Activated naive CD4-positive, alpha-beta T cell treated with anti-CD3 and anti-CD28 coated beads, Interleukin-2, amount 10 ng/mL, durations not matched to agents 7 days and 5 days (primary cell): ENCODE data around the gene SLC29A4.
"Not testable (repeated sequence)": the region's sequence is repeated elsewhere in the genome, so short reads cannot be mapped to it uniquely, and the experiment has no call there.

Source experiments
- CTCF ChIA-PET: fragments of 350-600 bp; sonication (Branson Sonifier 250); formaldehyde crosslinking; loops from one replicate; lab custom pipeline; 2021; ENCODE audit warnings: antibody characterized with exemption; lab: Charles Lee
- DNase-seq: peaks from one replicate; pipeline ENCODE4 v3.0.0-alpha.2; 2020
- H3K27ac Mint-ChIP-seq: one replicate; pipeline ENCODE4 v1.8.0; 2021; ENCODE audit warnings: mild to moderate bottlenecking, moderate library complexity, mixed read lengths
- H3K27me3 Mint-ChIP-seq: one replicate; pipeline ENCODE4 v1.8.0; 2021; ENCODE audit warnings: mild to moderate bottlenecking, mixed read lengths
- H3K36me3 Mint-ChIP-seq: one replicate; pipeline ENCODE4 v1.8.0; 2021; ENCODE audit warnings: mixed read lengths
- H3K4me1 Mint-ChIP-seq: one replicate; pipeline ENCODE4 v1.8.0; 2021; ENCODE audit warnings: mixed read lengths
- H3K4me3 Mint-ChIP-seq: one replicate; pipeline ENCODE4 v1.8.0; 2021; ENCODE audit warnings: mild to moderate bottlenecking, moderate library complexity, mixed read lengths
- H3K9me3 Mint-ChIP-seq: one replicate; pipeline ENCODE4 v1.8.0; 2021; ENCODE audit warnings: mixed read lengths

The SLC29A4 gene

DNA sequence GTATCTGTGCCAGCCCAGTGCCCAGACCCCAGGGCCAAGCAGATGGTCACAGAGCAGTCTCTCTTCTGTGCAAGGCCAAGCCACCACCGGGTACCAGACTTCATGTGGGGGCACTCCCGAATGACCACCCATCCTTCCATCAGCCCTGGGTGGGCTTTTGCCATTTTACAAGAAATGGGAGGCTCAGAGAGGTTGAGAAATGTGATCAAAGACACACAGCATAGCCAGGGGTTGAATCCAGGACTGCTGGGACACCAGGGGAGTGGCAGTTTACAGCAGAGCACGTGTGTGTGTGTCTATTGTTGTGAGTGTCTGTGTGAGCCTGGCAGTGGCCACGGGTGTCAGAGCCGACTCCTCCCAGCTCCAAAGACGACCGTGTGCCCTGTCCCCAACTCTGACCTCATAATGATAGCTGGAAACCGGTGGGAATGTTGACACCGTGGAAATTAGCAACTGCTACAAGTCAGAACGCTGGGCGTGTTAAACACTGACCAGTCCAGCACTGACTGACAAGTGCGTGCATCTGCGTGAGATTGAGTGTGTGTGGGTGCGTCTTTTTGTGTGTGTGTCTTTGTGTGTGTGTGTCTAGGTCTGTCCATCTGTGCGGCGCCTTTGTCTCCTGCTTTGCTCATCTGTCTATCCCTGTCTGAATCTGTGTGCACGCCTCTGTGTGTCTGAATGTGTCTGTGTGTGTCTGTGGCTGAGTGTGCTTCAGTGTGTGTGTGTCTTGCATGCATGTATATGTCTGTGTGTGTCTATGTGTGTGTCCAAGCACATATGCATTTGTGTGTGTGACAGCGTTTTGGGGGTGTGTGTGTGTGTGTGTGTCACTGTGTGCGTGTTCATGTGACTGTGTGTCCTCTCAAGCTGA, 17.2 kb upstream of the SLC29A4 start:
- Mint-ChIP-seq H3K27ac (no peak overlapping the region), H3K4me1 (no peaks in the 10 kb centered on the region), H3K36me3 (no peaks in the 10 kb centered on the region), H3K9me3 (no peaks in the 10 kb centered on the region), H3K27me3 (peaks cover 10% of the 10 kb centered on the region), H3K4me3 (no peak overlapping the region)
- CTCF ChIA-PET, result no interaction called here
- DNase-seq, result no peak

GRCh38 chr7:5266191-5267028, 16.3 kb upstream of the SLC29A4 start:
- H3K9me3 Mint-ChIP-seq, result no peaks in the 10 kb centered on the region
- CTCF ChIA-PET, result no interaction called here
- DNase-seq, result no peak
- H3K27me3 Mint-ChIP-seq, result peaks cover 18% of the 10 kb centered on the region
- no peaks in the 10 kb centered on the region for H3K36me3 Mint-ChIP-seq
- no peak overlapping the region for H3K27ac Mint-ChIP-seq
- H3K4me3 Mint-ChIP-seq, result no peak overlapping the region
- no peaks in the 10 kb centered on the region for H3K4me1 Mint-ChIP-seq

GRCh38 chr7:5267829-5268228, 14.9 kb upstream of the SLC29A4 start:
- not testable (repeated sequence) for DNase-seq, H3K27ac Mint-ChIP-seq, H3K36me3 Mint-ChIP-seq, H3K4me3 Mint-ChIP-seq, H3K4me1 Mint-ChIP-seq, H3K9me3 Mint-ChIP-seq
- peaks cover 27% of the 10 kb centered on the region for H3K27me3 Mint-ChIP-seq
- CTCF ChIA-PET, result interaction anchor here (0.7 kb wide), 1 partner anchor 1083 kb away, joined by 3 read pairs; no protein-coding TSS in a partner anchor

DNA sequence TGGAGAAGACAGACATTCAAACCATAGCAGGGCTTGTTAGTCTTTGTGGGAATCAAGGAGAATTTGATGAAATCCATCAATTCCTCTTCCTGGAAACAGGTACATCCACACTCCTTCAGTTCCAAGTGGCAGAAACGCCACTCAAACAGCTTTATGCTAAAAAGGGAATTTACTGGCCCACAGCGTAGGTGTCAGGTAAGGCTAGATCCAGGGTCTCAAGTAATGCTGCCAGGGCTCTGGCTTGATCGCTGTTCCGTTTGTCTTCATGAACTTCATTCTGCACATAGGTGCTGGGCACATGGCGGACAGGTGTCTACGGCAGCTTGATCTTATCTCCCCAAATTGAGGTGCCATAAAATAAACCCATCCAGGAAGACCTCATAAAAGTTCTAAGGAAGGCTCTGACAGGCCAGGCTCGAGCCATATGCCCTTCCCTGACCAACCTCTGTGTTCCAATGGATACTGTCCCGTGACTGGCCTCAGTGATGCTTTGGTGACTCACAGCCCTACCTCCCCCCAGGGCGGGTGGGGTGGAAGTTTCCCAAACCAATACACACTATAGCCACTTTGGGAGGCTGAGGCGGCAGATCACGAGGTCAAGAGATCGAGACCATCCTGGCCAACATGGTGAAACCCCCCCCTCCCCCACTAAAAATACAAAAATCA, 12.6 kb upstream of the SLC29A4 start:
- peaks cover 42% of the 10 kb centered on the region for H3K27me3 Mint-ChIP-seq
- DNase-seq, H3K36me3 Mint-ChIP-seq, H3K9me3 Mint-ChIP-seq, CTCF ChIA-PET, H3K27ac Mint-ChIP-seq, H3K4me3 Mint-ChIP-seq, H3K4me1 Mint-ChIP-seq: not testable (repeated sequence)

DNA sequence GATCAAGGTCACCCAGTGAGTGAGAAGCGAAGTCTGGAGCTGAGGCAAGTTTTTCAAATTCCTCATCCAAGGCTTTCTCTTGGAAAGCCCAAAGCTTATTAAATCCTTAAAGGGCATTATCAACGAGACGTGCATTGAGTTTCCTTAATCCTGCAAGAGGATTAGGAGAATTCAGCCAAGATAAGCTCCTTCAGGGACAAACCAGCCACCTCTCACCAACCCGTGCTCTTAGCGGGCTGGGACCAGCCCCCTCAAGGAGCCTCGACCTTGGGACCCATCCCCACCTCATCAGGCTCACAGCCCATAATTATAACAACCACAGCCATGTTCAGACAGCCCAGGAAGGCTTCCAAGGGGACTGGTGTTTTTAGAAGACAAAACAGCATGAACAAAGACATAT, 12.0 kb upstream of the SLC29A4 start:
- Mint-ChIP-seq H3K9me3 (no peaks in the 10 kb centered on the region), H3K27me3 (peaks cover 42% of the 10 kb centered on the region), H3K4me1 (no peaks in the 10 kb centered on the region), H3K36me3 (no peaks in the 10 kb centered on the region), H3K27ac (no peak overlapping the region), H3K4me3 (no peak overlapping the region)
- no peak for DNase-seq
- CTCF ChIA-PET, result no interaction called here

DNA sequence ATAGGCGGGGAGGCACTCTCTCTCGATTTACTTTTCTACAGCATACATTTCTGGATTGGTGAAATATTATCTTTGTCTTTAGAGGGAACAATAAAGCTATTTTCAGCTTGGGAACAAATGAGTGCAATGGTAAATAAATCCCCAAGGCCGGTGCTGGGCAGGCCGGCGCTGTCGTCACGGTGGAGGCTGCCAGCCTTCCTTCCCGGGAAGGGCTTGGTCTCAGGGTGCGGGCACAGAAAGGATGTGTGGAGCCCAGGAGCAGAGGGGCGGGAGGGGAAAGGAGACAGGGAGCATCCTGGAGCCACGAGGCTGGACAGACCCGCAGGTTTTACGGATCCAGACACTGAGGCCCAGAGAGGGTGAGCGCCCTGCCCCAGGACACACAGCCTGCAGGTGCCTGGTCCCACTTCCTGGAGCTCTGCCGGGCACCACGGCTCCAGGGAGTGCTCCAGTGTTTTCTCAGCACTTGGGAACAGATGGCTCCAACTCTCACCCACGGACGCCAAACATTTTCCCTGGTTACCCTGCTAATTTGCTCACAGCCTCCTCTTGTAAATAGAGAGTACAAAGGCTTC, 8.8 kb upstream of the SLC29A4 start:
- H3K4me3 Mint-ChIP-seq, H3K36me3 Mint-ChIP-seq, H3K9me3 Mint-ChIP-seq, DNase-seq, H3K4me1 Mint-ChIP-seq, CTCF ChIA-PET, H3K27ac Mint-ChIP-seq: not testable (repeated sequence)
- peaks cover 43% of the 10 kb centered on the region for H3K27me3 Mint-ChIP-seq

GRCh38 chr7:5274441-5274840, 8.3 kb upstream of the SLC29A4 start:
- H3K27ac Mint-ChIP-seq, result no peak overlapping the region
- no peaks in the 10 kb centered on the region for H3K4me1 Mint-ChIP-seq
- H3K36me3 Mint-ChIP-seq, result no peaks in the 10 kb centered on the region
- CTCF ChIA-PET, result no interaction called here
- no peak for DNase-seq
- H3K27me3 Mint-ChIP-seq, result peaks cover 43% of the 10 kb centered on the region
- no peaks in the 10 kb centered on the region for H3K9me3 Mint-ChIP-seq
- H3K4me3 Mint-ChIP-seq, result no peak overlapping the region

DNA sequence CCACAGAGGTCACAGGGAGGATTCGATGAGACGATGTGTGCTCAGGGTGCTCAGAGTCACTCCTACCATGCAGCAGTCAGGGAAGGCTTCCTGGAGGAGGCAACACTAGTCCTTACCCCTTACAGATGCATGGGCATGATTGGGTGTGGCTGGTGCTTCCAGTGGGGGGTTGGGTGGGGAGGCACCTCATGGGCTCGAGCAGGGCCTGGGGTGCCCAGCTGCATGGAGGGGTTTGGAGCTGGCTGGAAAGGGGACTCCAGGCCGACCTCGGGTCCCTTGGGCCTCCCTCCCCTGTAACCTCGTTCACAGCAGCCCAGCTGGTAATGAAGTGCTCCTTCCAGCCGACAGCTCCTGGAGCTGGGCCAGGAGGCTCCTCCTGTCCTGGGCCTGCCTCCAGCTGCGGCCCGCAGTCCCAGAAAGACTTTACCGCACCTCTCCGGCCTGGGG, 7.7 kb upstream of the SLC29A4 start:
- peaks cover 47% of the 10 kb centered on the region for H3K27me3 Mint-ChIP-seq
- H3K36me3 Mint-ChIP-seq, H3K4me3 Mint-ChIP-seq, H3K9me3 Mint-ChIP-seq, CTCF ChIA-PET, H3K4me1 Mint-ChIP-seq, DNase-seq, H3K27ac Mint-ChIP-seq: not testable (repeated sequence)

DNA sequence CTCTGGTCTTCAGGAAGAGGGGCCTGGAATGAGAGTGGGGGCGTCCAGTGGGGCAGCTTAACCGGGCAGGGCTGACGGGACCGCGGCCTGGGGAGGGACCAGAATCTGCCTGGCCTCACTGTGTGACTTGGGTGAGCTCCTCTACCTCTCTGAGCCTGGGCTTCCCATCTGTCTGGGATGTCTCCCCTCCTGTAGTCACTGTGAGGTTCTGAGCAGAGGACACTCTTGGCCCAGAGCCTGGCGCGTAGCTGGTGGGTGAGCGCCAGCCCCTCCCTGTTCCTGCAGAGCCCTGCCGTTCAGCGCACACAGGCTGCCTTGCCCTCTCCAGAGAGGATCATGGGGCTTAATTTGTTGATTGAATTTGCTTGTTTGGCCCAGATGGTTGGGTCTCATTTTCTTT, 7.2 kb upstream of the SLC29A4 start:
- H3K4me1 Mint-ChIP-seq, H3K27ac Mint-ChIP-seq, CTCF ChIA-PET, DNase-seq, H3K9me3 Mint-ChIP-seq, H3K36me3 Mint-ChIP-seq, H3K4me3 Mint-ChIP-seq: not testable (repeated sequence)
- peaks cover 46% of the 10 kb centered on the region for H3K27me3 Mint-ChIP-seq

DNA sequence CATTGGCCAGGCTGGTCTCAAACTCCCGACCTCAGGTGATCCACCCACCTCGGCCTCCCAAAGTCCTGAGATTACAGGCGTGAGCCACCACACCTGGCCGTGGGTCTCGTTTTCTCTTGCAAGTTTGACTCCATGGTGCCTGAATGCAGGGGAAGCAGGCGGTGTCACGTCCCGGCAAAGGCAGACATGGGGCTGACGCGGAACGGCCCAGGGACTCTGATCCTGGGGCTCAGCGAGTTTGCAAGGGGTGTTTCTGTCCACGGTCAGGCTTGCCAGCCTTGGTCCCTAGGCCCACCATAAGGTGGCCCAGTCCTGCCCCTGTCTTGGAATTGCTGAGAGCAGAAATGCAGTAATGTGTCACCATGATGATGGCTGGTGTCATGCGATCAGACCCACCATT, 6.6 kb upstream of the SLC29A4 start:
- H3K36me3 Mint-ChIP-seq, H3K9me3 Mint-ChIP-seq, H3K4me1 Mint-ChIP-seq, DNase-seq, H3K27ac Mint-ChIP-seq, CTCF ChIA-PET, H3K4me3 Mint-ChIP-seq: not testable (repeated sequence)
- peaks cover 46% of the 10 kb centered on the region for H3K27me3 Mint-ChIP-seq

GRCh38 chr7:5276611-5277010, 6.1 kb upstream of the SLC29A4 start:
- Mint-ChIP-seq H3K36me3 (no peaks in the 10 kb centered on the region), H3K4me1 (no peaks in the 10 kb centered on the region), H3K4me3 (no peak overlapping the region), H3K27ac (no peak overlapping the region), H3K27me3 (peaks cover 46% of the 10 kb centered on the region), H3K9me3 (no peaks in the 10 kb centered on the region)
- CTCF ChIA-PET, result no interaction called here
- DNase-seq, result no peak

DNA sequence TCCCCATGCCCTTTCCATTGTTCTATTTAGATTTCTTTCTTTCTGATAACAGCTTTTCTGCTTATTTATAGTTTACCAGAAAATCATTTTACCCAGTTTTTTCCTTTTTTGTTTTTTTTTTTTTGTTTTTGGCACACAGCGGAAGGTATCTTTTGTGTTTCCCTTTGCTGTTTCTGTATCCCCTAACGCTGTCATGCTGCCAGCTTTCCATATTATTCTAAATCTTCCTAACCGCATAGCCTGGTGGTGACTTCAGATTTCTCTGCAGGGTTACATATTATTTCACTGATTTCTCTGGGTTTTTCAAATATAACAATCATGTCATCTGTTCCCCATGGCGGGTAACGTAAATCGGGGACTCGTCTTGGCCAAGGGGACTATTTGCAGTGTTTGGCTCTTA, 4.0 kb upstream of the SLC29A4 start:
- Mint-ChIP-seq H3K36me3 (no peaks in the 10 kb centered on the region), H3K4me3 (no peak overlapping the region), H3K27me3 (peaks cover 45% of the 10 kb centered on the region), H3K9me3 (no peaks in the 10 kb centered on the region), H3K27ac (no peak overlapping the region), H3K4me1 (no peaks in the 10 kb centered on the region)
- CTCF ChIA-PET, result interaction anchor here (0.9 kb wide), 1 partner anchor 38 kb away, joined by 5 read pairs; no protein-coding TSS in a partner anchor
- DNase-seq, result no peak

GRCh38 chr7:5279734-5280133, 3.0 kb upstream of the SLC29A4 start:
- CTCF ChIA-PET, result interaction anchor here (0.7 kb wide), 1 partner anchor 376 kb away, joined by 3 read pairs; no protein-coding TSS in a partner anchor
- Mint-ChIP-seq H3K27me3 (peaks cover 51% of the 10 kb centered on the region), H3K4me3 (no peak overlapping the region)

More at GRCh38 chr7:5279734-5280133, 3.0 kb upstream of the SLC29A4 start:
- Mint-ChIP-seq H3K9me3 (no peaks in the 10 kb centered on the region), H3K4me1 (no peaks in the 10 kb centered on the region), H3K36me3 (no peaks in the 10 kb centered on the region), H3K27ac (no peak overlapping the region)
- DNase-seq, result no peak
